Activated T-cell treated with anti-CD3 and anti-CD28 coated beads, Interleukin-2, amount 50 U/mL, for 24 hours (primary cell): ENCODE measurements around the gene ABT1.

ENCODE experiments used
- DNase-seq: peaks from one replicate; pipeline ENCODE4 v3.0.0-alpha.2; 2020
- H3K27ac Mint-ChIP-seq: 2 replicates; pipeline ENCODE4 v1.8.0; 2020; ENCODE audit warnings: mild to moderate bottlenecking, mixed read lengths
- H3K27me3 Mint-ChIP-seq: 2 replicates; pipeline ENCODE4 v1.8.0; 2020; ENCODE audit warnings: mixed read lengths
- H3K36me3 Mint-ChIP-seq: 2 replicates; pipeline ENCODE4 v1.8.0; 2020; ENCODE audit warnings: low read depth, mixed read lengths
- H3K4me1 Mint-ChIP-seq: 2 replicates; pipeline ENCODE4 v1.8.0; 2020; ENCODE audit warnings: low read depth, mixed read lengths
- H3K4me3 Mint-ChIP-seq: 2 replicates; pipeline ENCODE4 v1.8.0; 2020; ENCODE audit warnings: mild to moderate bottlenecking, moderate library complexity, mixed read lengths
- H3K9me3 Mint-ChIP-seq: 2 replicates; pipeline ENCODE4 v1.8.0; 2020; ENCODE audit warnings: mixed read lengths

Gene ABT1

GRCh38 chr6:26592649-26593048, 4.1 kb upstream of the ABT1 start:
- H3K9me3 Mint-ChIP-seq: no peaks in the 10 kb centered on the region
- peaks cover 35% of the 10 kb centered on the region for H3K27me3 Mint-ChIP-seq
- H3K4me3 Mint-ChIP-seq: no peak overlapping the region
- no peak overlapping the region for H3K27ac Mint-ChIP-seq
- no peaks in the 10 kb centered on the region for H3K36me3 Mint-ChIP-seq
- DNase-seq: no peak
- peaks cover 12% of the 10 kb centered on the region for H3K4me1 Mint-ChIP-seq

GRCh38 chr6:26593278-26594130, 3.2 kb upstream of the ABT1 start:
- peaks cover 21% of the 10 kb centered on the region for H3K4me1 Mint-ChIP-seq
- H3K27ac Mint-ChIP-seq: no peak overlapping the region
- no peak for DNase-seq
- H3K4me3 Mint-ChIP-seq: no peak overlapping the region
- H3K27me3 Mint-ChIP-seq: peaks cover 35% of the 10 kb centered on the region
- no peaks in the 10 kb centered on the region for H3K36me3 Mint-ChIP-seq
- H3K9me3 Mint-ChIP-seq: no peaks in the 10 kb centered on the region

- DNase-seq: no peak
- Mint-ChIP-seq H3K27me3 (peaks cover 35% of the 10 kb centered on the region), H3K4me1 (peaks cover 24% of the 10 kb centered on the region), H3K27ac (no peak overlapping the region), H3K4me3 (no peak overlapping the region), H3K36me3 (peaks cover 1% of the 10 kb centered on the region), H3K9me3 (no peaks in the 10 kb centered on the region)
Measured at GRCh38 chr6:26594131-26594498, 2.6 kb upstream of the ABT1 start.

GRCh38 chr6:26594730-26595632, 1.8 kb upstream of the ABT1 start:
- Mint-ChIP-seq H3K9me3 (no peaks in the 10 kb centered on the region), H3K4me3 (no peak overlapping the region), H3K27ac (peak overlapping the region; percentile 51), H3K4me1 (peaks cover 33% of the 10 kb centered on the region), H3K36me3 (peaks cover 10% of the 10 kb centered on the region), H3K27me3 (peaks cover 30% of the 10 kb centered on the region)
- peak; percentile 67 for DNase-seq

- peak; percentile 92 for DNase-seq
- Mint-ChIP-seq H3K9me3 (no peaks in the 10 kb centered on the region), H3K27ac (no peak overlapping the region), H3K4me1 (peaks cover 41% of the 10 kb centered on the region), H3K4me3 (no peak overlapping the region), H3K27me3 (peaks cover 30% of the 10 kb centered on the region), H3K36me3 (peaks cover 18% of the 10 kb centered on the region)
Measured at GRCh38 chr6:26595669-26596269, 984 bp upstream of the ABT1 start.

GRCh38 chr6:26597389-26597766, 625 bp downstream of the ABT1 start:
- no peak overlapping the region for H3K27ac Mint-ChIP-seq
- H3K4me1 Mint-ChIP-seq: peaks cover 46% of the 10 kb centered on the region
- H3K4me3 Mint-ChIP-seq: no peak overlapping the region
- peaks cover 24% of the 10 kb centered on the region for H3K27me3 Mint-ChIP-seq
- no peak for DNase-seq
- no peaks in the 10 kb centered on the region for H3K9me3 Mint-ChIP-seq
- peaks cover 21% of the 10 kb centered on the region for H3K36me3 Mint-ChIP-seq

- Mint-ChIP-seq H3K27me3 (peaks cover 20% of the 10 kb centered on the region), H3K4me3 (no peak overlapping the region), H3K27ac (no peak overlapping the region), H3K9me3 (no peaks in the 10 kb centered on the region), H3K36me3 (peaks cover 23% of the 10 kb centered on the region), H3K4me1 (peaks cover 48% of the 10 kb centered on the region)
- DNase-seq: no peak
Measured at GRCh38 chr6:26597821-26598220, 1.1 kb downstream of the ABT1 start.

- Mint-ChIP-seq H3K27ac (no peak overlapping the region), H3K9me3 (no peaks in the 10 kb centered on the region), H3K27me3 (peaks cover 17% of the 10 kb centered on the region), H3K36me3 (peaks cover 23% of the 10 kb centered on the region), H3K4me3 (no peak overlapping the region), H3K4me1 (peaks cover 48% of the 10 kb centered on the region)
- no peak for DNase-seq
Measured at GRCh38 chr6:26598267-26598666, 1.5 kb downstream of the ABT1 start.

GRCh38 chr6:26599134-26599533, 2.4 kb downstream of the ABT1 start:
- peak overlapping the region; percentile 95 for H3K27ac Mint-ChIP-seq
- no peaks in the 10 kb centered on the region for H3K9me3 Mint-ChIP-seq
- H3K4me1 Mint-ChIP-seq: peaks cover 55% of the 10 kb centered on the region
- peaks cover 23% of the 10 kb centered on the region for H3K36me3 Mint-ChIP-seq
- DNase-seq: no peak
- peak overlapping the region; percentile 56 for H3K4me3 Mint-ChIP-seq
- peaks cover 8% of the 10 kb centered on the region for H3K27me3 Mint-ChIP-seq

- Mint-ChIP-seq H3K27me3 (peaks cover 4% of the 10 kb centered on the region), H3K36me3 (peaks cover 23% of the 10 kb centered on the region), H3K27ac (peak overlapping the region; percentile 95), H3K9me3 (no peaks in the 10 kb centered on the region), H3K4me3 (peak overlapping the region; percentile 56), H3K4me1 (peaks cover 55% of the 10 kb centered on the region)
- no peak for DNase-seq
Measured at GRCh38 chr6:26599591-26599990, 2.8 kb downstream of the ABT1 start.

GRCh38 chr6:26600759-26601158, 4.0 kb downstream of the ABT1 start:
- DNase-seq: no peak
- H3K9me3 Mint-ChIP-seq: no peaks in the 10 kb centered on the region
- no peaks in the 10 kb centered on the region for H3K27me3 Mint-ChIP-seq
- H3K4me1 Mint-ChIP-seq: peaks cover 52% of the 10 kb centered on the region
- peaks cover 23% of the 10 kb centered on the region for H3K36me3 Mint-ChIP-seq
- H3K27ac Mint-ChIP-seq: peak overlapping the region; percentile 95
- H3K4me3 Mint-ChIP-seq: peak overlapping the region; percentile 48

- no peak for DNase-seq
- peaks cover 53% of the 10 kb centered on the region for H3K4me1 Mint-ChIP-seq
- H3K36me3 Mint-ChIP-seq: peaks cover 23% of the 10 kb centered on the region
- no peak overlapping the region for H3K4me3 Mint-ChIP-seq
- no peaks in the 10 kb centered on the region for H3K9me3 Mint-ChIP-seq
- peak overlapping the region; percentile 3 for H3K27ac Mint-ChIP-seq
- no peaks in the 10 kb centered on the region for H3K27me3 Mint-ChIP-seq
Measured at GRCh38 chr6:26602262-26602661, 5.5 kb downstream of the ABT1 start.

- peaks cover 22% of the 10 kb centered on the region for H3K36me3 Mint-ChIP-seq
- DNase-seq: no peak
- no peaks in the 10 kb centered on the region for H3K9me3 Mint-ChIP-seq
- no peak overlapping the region for H3K27ac Mint-ChIP-seq
- no peaks in the 10 kb centered on the region for H3K27me3 Mint-ChIP-seq
- H3K4me3 Mint-ChIP-seq: no peak overlapping the region
- H3K4me1 Mint-ChIP-seq: peaks cover 46% of the 10 kb centered on the region
Measured at GRCh38 chr6:26604026-26604425, 7.3 kb downstream of the ABT1 start.

GRCh38 chr6:26604797-26605196, 8.0 kb downstream of the ABT1 start:
- Mint-ChIP-seq H3K9me3 (no peaks in the 10 kb centered on the region), H3K27ac (no peak overlapping the region), H3K27me3 (no peaks in the 10 kb centered on the region), H3K4me3 (no peak overlapping the region), H3K4me1 (peaks cover 39% of the 10 kb centered on the region), H3K36me3 (peaks cover 15% of the 10 kb centered on the region)
- DNase-seq: no peak
